K562 (cell line): Measurements from ENCODE around the gene SMC1A. TPM values are rescaled to one million over a fixed set of nuclear protein-coding genes. Genes with fewer than 3 reads are reported as not detected.

ENCODE experiments used
- CAMTA2 ChIP-seq: fragments of 250-450 bp; sonication (Bioruptor Pico); conservative IDR thresholded peaks from 2 replicates; pipeline ENCODE4 v1.5.1; 2022
- DNMT1 ChIP-seq: fragments of 450-650 bp; IDR thresholded peaks from 2 replicates; pipeline ENCODE4 v1.6.1; 2016; ENCODE audit warnings: antibody characterized with exemption, mild to moderate bottlenecking
- E2F1 ChIP-seq: sonication (generic); formaldehyde crosslinking; IDR thresholded peaks from 2 replicates; pipeline ENCODE4 v1.8.1; 2023; ENCODE audit warnings: mild to moderate bottlenecking, missing genetic modification reagents, moderate library complexity
- EGR1 ChIP-seq: fragments of 450-650 bp; conservative IDR thresholded peaks from 2 replicates; pipeline ENCODE4 v1.6.1; 2017; ENCODE audit warnings: mild to moderate bottlenecking
- ELF2 ChIP-seq: fragments of 250-450 bp; sonication (Bioruptor Pico); IDR thresholded peaks from 2 replicates; pipeline ENCODE4 v1.5.0; 2021; ENCODE audit warnings: mild to moderate bottlenecking
- FOXJ3 ChIP-seq: sonication (generic); formaldehyde crosslinking; IDR thresholded peaks from 2 replicates; pipeline ENCODE4 v1.4.0; 2020; ENCODE audit warnings: mild to moderate bottlenecking, missing genetic modification reagents
- FOXK1 ChIP-seq: sonication (generic); formaldehyde crosslinking; IDR thresholded peaks from 2 replicates; pipeline ENCODE4 v1.8.0; 2022; ENCODE audit warnings: missing genetic modification reagents, mild to moderate bottlenecking, borderline replicate concordance
- GABPA ChIP-seq: fragments of 200-800 bp; sonication (Bioruptor generic); conservative IDR thresholded peaks from 2 replicates; pipeline ENCODE4 v1.6.1; 2016; ENCODE audit warnings: low read depth, missing genetic modification characterization, missing compliant biosample characterization
- KDM5B ChIP-seq: fragments of 200-600 bp; sonication (generic); IDR thresholded peaks from 2 replicates; pipeline ENCODE4 v1.6.1; 2012; ENCODE audit warnings: low read depth, mild to moderate bottlenecking, moderate library complexity, low read length, control low read depth, inconsistent platforms; ENCODE audit not compliant: insufficient replicate concordance
- MAZ ChIP-seq, 2 experiments: fragments of 450-650 bp in 1 of 2; sonication (generic) in 1 of 2; formaldehyde crosslinking; IDR thresholded peaks in 1 of 2; conservative IDR thresholded peaks in 1 of 2; 2 replicates each; pipeline versions ENCODE4 v1.4.0 to v1.5.0; 2020; ENCODE audit warnings: mild to moderate bottlenecking in 1 of 2, missing genetic modification reagents in 1 of 2
- NFE2 ChIP-seq: IDR thresholded peaks from 2 replicates; pipeline ENCODE4 v1.6.1; 2014; ENCODE audit warnings: antibody characterized with exemption, low read depth
- NFIC ChIP-seq: fragments of 450-650 bp; IDR thresholded peaks from 2 replicates; pipeline ENCODE4 v1.6.1; 2017; ENCODE audit warnings: mild to moderate bottlenecking, inconsistent platforms
- RFX1 ChIP-seq: fragments of 450-650 bp; IDR thresholded peaks from 2 replicates; pipeline ENCODE4 v1.6.1; 2016; ENCODE audit warnings: mild to moderate bottlenecking, moderate library complexity
- SAFB ChIP-seq: fragments of 200-400 bp; formaldehyde crosslinking; IDR thresholded peaks from 2 replicates; pipeline ENCODE4 v1.6.1; 2017; ENCODE audit warnings: low read depth, low read length, borderline replicate concordance
- SAP30 ChIP-seq: fragments of 200-600 bp; sonication (generic); IDR thresholded peaks from 2 replicates; pipeline ENCODE4 v1.6.1; 2012; ENCODE audit warnings: borderline replicate concordance, low read depth, mild to moderate bottlenecking, moderate library complexity, low read length, control low read depth, inconsistent platforms; ENCODE audit not compliant: insufficient read depth, poor library complexity, severe bottlenecking
- SNRNP70 ChIP-seq: fragments of 200-400 bp; formaldehyde crosslinking; optimal IDR thresholded peaks from 2 replicates; pipeline ENCODE3; 2017; ENCODE audit warnings: low read depth, low read length
- SP1 ChIP-seq: sonication (generic); formaldehyde crosslinking; IDR thresholded peaks from 2 replicates; pipeline ENCODE4 v1.8.1; 2022; ENCODE audit warnings: mild to moderate bottlenecking, missing genetic modification reagents
- SRF ChIP-seq, 2 experiments: fragments of 250-450, 450-650 bp in 1 of 2; sonication (Bioruptor Pico) in 1 of 2; sonication (generic) in 1 of 2; formaldehyde crosslinking; IDR thresholded peaks; 2 replicates each; pipeline versions ENCODE4 v1.5.0 to v1.5.1; 2020 to 2022; ENCODE audit warnings: mild to moderate bottlenecking in 1 of 2, missing genetic modification reagents in 1 of 2
- USF1 ChIP-seq: sonication (generic); formaldehyde crosslinking; IDR thresholded peaks from 2 replicates; pipeline ENCODE4 v1.9.0; 2022; ENCODE audit warnings: mild to moderate bottlenecking, missing genetic modification reagents
- ZBTB2 ChIP-seq: fragments of 450-650 bp; IDR thresholded peaks from 2 replicates; pipeline ENCODE4 v1.6.1; 2016; ENCODE audit warnings: antibody characterized with exemption
- ZHX1 ChIP-seq: fragments of 150-350 bp; conservative IDR thresholded peaks from 2 replicates; pipeline ENCODE4 v1.6.1; 2014; ENCODE audit warnings: low read length
- ZNF436 ChIP-seq: fragments of 250-450, 450-650 bp; sonication (Bioruptor Pico); formaldehyde crosslinking; IDR thresholded peaks from 2 replicates; pipeline ENCODE4 v1.7.0; 2020; ENCODE audit warnings: mild to moderate bottlenecking
- polyA plus RNA-seq, 8 experiments: library from polyadenylated mRNA; depleted of rRNA in 4 of 8; stranded (reverse) in 5 of 8; unstranded in 3 of 8; fragments of >200 nt; fragmentation: Nextera tagmentation in 2 of 8; fragmentation: Illumina TruSeq in 1 of 8; extraction: Ambion mirVana in 2 of 8; extraction: Trizol in 1 of 8; gene quantifications; 2 replicates each; pipeline versions ENCODE4 v1.2.1 to v1.2.3, GENCODE V29; 2011 to 2014; ENCODE audit warnings: inconsistent platforms in 1 of 8, missing spikeins in 1 of 8
- total RNA-seq, 7 experiments: library from RNA; depleted of rRNA in 6 of 7; stranded (reverse); fragments of >200 nt in 6 of 7; fragmentation: Illumina TruSeq in 2 of 7; extraction: Trizol in 2 of 7; gene quantifications; 2 replicates each; pipeline versions ENCODE4 v1.2.1 to v1.2.3, GENCODE V29; 2011 to 2021; ENCODE audit warnings: low replicate concordance in 1 of 7

SMC1A gene
- total and polyA plus RNA-seq, 9 of the 15 experiments (the other 6 are each of a cell fraction or from before 2014, with no cell fraction given) = 28.5 to 126 (median 71.2) TPM

- TF ChIP-seq SAP30 = no peak
- peak; percentile 5; the same call in 1 of the 2 replicates for TF ChIP-seq EGR1
- TF ChIP-seq USF1 (CRISPR knock-in tag) = no peak
- TF ChIP-seq NFE2 = no peak
- TF ChIP-seq CAMTA2 (CRISPR knock-in tag) = no peak
- TF ChIP-seq RFX1 = peak; percentile 93
- TF ChIP-seq SNRNP70 = no peak
- peak; percentile 76 for TF ChIP-seq SP1 (CRISPR knock-in tag)
- TF ChIP-seq ELF2 (CRISPR knock-in tag) = no peak
- TF ChIP-seq GABPA = peak; percentile 64
- TF ChIP-seq KDM5B = peak; percentile 95
- no peak; the same call in 1 of the 2 replicates for TF ChIP-seq FOXK1 (CRISPR knock-in tag)
- no peak for TF ChIP-seq ZNF436 (CRISPR knock-in tag)
- TF ChIP-seq NFIC = no peak; the same call in 1 of the 2 replicates
- no peak for TF ChIP-seq ZHX1
- TF ChIP-seq ZBTB2 = no peak
- TF ChIP-seq DNMT1 = no peak
- TF ChIP-seq E2F1 (CRISPR knock-in tag) = peak; percentile 93
- TF ChIP-seq SRF (CRISPR knock-in tag; IDR thresholded peaks at IDR 0.05) = peak in 1 of 2 experiments; percentile 57; a peak in 1 of 4 replicates
- TF ChIP-seq FOXJ3 (CRISPR knock-in tag) = peak; percentile 65
- TF ChIP-seq MAZ (CRISPR knock-in tag; conservative IDR thresholded peaks at IDR 0.05 in 1 of 2, IDR thresholded peaks at IDR 0.05 in 1 of 2) = peak; percentile 54 to 59; a peak in 2 of 4 replicates
- TF ChIP-seq SAFB = no peak
Measured at GRCh38 chrX:53422086-53422860, at the start of gene SMC1A (continued).
